Measurements from ENCODE around the gene BMP2K. TPM values are rescaled to one million over a fixed set of nuclear protein-coding genes. Genes with fewer than 3 reads are reported as not detected.

Gene BMP2K
- total and polyA plus RNA-seq, 7 experiments from 2014 or later: 3.1 to 25.6 (median 13.6) TPM

DNA sequence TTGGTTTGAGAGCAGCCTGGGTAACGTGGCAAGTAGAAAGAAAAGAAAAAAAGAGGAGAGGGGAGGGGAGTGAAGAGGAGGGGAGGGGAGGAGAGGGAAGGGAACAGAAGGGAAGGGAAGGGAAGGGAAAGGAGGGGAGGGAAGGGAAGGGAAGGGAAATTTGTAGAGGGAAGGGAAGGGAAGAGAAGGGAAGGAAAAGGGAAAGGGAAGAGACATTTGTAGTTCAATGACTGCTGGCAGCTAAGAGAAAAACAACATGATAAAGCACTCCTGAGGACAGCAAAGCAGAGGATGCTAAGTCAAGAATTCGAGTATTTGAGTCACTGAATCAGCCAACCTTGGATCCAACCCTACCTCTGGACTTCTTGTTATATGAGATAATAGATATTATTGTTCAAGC lies 38.2 kb upstream of the BMP2K start:
- no peaks in the 10 kb centered on the region for H3K27me3 Mint-ChIP-seq
- no peaks in the 10 kb centered on the region for H3K9me3 ChIP-seq (ENCODE audit: control insufficient read depth in 2 of 3, low read length in 3 of 3)

DNA sequence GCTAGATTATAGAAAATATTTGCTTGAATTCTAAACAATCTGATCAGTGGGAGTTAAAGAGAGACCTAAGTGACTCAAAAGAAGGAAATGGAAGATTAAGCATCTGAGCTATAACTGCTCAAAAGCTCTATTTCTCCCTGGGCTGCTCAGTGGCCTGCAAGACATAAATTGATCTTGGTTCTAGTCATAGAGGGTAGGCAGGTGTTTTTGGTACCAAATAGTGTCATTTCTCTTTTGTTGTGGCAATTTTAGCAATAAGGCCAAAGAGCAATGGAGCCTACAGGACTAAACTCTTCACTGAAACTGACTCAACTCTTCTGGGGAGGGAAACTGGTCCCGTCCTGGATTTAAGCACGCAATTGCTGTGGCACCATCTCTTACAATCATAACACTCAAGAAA lies 33.9 kb upstream of the BMP2K start:
- peaks cover 0 to 2% (median 0%) of the 10 kb centered on the region in 5 donors for H3K36me3 Mint-ChIP-seq
- no peaks in the 10 kb centered on the region for H3K36me3 ChIP-seq (ENCODE audit: control insufficient read depth in 2 of 3, insufficient read depth in 3 of 3, low read length in 3 of 3)
- H3K4me1 ChIP-seq (ENCODE audit: control insufficient read depth in 2 of 2, insufficient read depth in 2 of 2, low read length in 2 of 2): no peaks in the 10 kb centered on the region
- no peak overlapping the region for H3K27ac Mint-ChIP-seq
- no peak for ATAC-seq
- H3K4me1 Mint-ChIP-seq: peaks cover 0 to 10% (median 2%) of the 10 kb centered on the region in 7 donors
- no peak for DNase-seq
- ChIA-PET CTCF (no interaction called here), POLR2A (no interaction called here)
- no peaks in the 10 kb centered on the region for H3K9me3 Mint-ChIP-seq
- no peaks in the 10 kb centered on the region for H3K9me3 ChIP-seq (ENCODE audit: control insufficient read depth in 2 of 3, low read length in 3 of 3)
- H3K4me3 ChIP-seq (ENCODE audit: low read length): no peak overlapping the region
- H3K4me3 Mint-ChIP-seq: no peak overlapping the region
- H3K27me3 Mint-ChIP-seq: peaks cover 0 to 3% (median 0%) of the 10 kb centered on the region in 5 donors
- no peak overlapping the region for H3K27ac ChIP-seq (ENCODE audit: low read depth, low read length)
- H3K27me3 ChIP-seq (ENCODE audit: control insufficient read depth in 2 of 2, insufficient read depth in 2 of 2, low read length in 2 of 2): no peaks in the 10 kb centered on the region
- intact Hi-C loops (cut with micrococcal nuclease): no loop called here

More for the DNA sequence above, 38.2 kb upstream of the BMP2K start:
- H3K36me3 Mint-ChIP-seq: peaks cover 0 to 3% (median 0%) of the 10 kb centered on the region in 5 donors
- DNase-seq (no peak), ATAC-seq (no peak)
- no peaks in the 10 kb centered on the region for H3K4me1 ChIP-seq (ENCODE audit: control insufficient read depth in 2 of 2, insufficient read depth in 2 of 2, low read length in 2 of 2)
- no peaks in the 10 kb centered on the region for H3K36me3 ChIP-seq (ENCODE audit: control insufficient read depth in 2 of 3, insufficient read depth in 3 of 3, low read length in 3 of 3)
- H3K27ac ChIP-seq (ENCODE audit: low read depth, low read length): no peak overlapping the region
- H3K27me3 ChIP-seq (ENCODE audit: control insufficient read depth in 2 of 2, insufficient read depth in 2 of 2, low read length in 2 of 2): no peaks in the 10 kb centered on the region
- H3K27ac Mint-ChIP-seq: no peak overlapping the region
- H3K4me1 Mint-ChIP-seq: peaks cover 0 to 19% (median 10%) of the 10 kb centered on the region in 7 donors
- POLR2A ChIA-PET: no interaction called here
- H3K4me3 ChIP-seq (ENCODE audit: low read length): no peak overlapping the region
- intact Hi-C loops (cut with micrococcal nuclease): no loop called here
- CTCF ChIA-PET: no interaction called here
- no peaks in the 10 kb centered on the region for H3K9me3 Mint-ChIP-seq
- H3K4me3 Mint-ChIP-seq: no peak overlapping the region

DNA sequence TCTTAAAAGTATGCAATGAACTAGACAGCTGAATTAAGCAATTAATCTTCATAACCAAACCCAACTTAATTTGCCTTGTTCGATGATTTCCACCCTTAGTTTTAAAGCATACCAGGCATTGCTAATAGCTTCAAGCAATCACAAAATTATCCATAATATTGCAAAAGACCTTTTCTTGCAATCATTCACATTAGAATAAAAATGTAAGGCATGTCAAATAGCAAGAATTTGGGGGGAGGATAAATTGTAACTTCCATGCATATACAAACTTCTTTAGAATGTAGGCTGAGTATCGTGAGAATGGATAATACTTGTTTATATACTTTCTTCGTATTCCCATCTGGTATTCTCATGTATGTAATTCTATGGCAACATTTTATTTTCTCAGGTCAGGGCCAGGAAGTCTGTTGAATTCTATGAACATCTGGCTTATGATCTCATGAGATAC lies 28.7 kb upstream of the BMP2K start:
- ChIA-PET POLR2A (interaction anchor here (0.6 kb wide), 1 partner anchor 21 kb away, joined by 3 read pairs; no protein-coding TSS in a partner anchor), CTCF (no interaction called here)
- H3K36me3 Mint-ChIP-seq: no peaks in the 10 kb centered on the region
- ATAC-seq (no peak), DNase-seq (no peak)
- H3K4me3 ChIP-seq (ENCODE audit: low read length): no peak overlapping the region
- H3K4me1 ChIP-seq (ENCODE audit: control insufficient read depth in 2 of 2, insufficient read depth in 2 of 2, low read length in 2 of 2): no peaks in the 10 kb centered on the region
- H3K36me3 ChIP-seq (ENCODE audit: control insufficient read depth in 2 of 3, insufficient read depth in 3 of 3, low read length in 3 of 3): no peaks in the 10 kb centered on the region
- no peaks in the 10 kb centered on the region for H3K9me3 ChIP-seq (ENCODE audit: control insufficient read depth in 2 of 3, low read length in 3 of 3)
- H3K27me3 Mint-ChIP-seq: peaks cover 0 to 3% (median 0%) of the 10 kb centered on the region in 5 donors
- H3K27me3 ChIP-seq (ENCODE audit: control insufficient read depth in 2 of 2, insufficient read depth in 2 of 2, low read length in 2 of 2): no peaks in the 10 kb centered on the region
- H3K4me3 Mint-ChIP-seq: no peak overlapping the region
- H3K4me1 Mint-ChIP-seq: peaks cover 0 to 1% (median 0%) of the 10 kb centered on the region in 7 donors
- intact Hi-C loops (cut with micrococcal nuclease): no loop called here
- H3K27ac Mint-ChIP-seq: no peak overlapping the region
- H3K9me3 Mint-ChIP-seq: no peaks in the 10 kb centered on the region
- no peak overlapping the region for H3K27ac ChIP-seq (ENCODE audit: low read depth, low read length)

DNA sequence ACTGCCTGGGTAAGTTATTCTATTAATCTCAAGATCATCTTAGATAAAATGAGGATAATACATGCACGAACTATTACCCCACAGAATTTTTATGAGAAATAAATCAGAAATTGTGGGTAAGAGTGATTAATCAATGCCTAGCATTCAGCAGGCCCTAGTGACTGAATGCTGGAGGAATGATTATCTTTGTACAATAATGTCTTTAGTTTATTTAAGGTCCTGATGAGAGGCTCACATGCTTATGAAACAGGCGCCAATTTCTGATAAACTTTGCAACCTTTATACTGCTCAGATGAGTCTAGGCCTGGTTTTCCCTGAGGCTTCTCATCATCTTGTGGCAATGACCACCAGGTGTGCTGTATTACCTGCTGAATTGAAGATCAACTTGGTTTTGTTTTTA lies 27.8 kb upstream of the BMP2K start:
- H3K36me3 ChIP-seq (ENCODE audit: control insufficient read depth in 2 of 3, insufficient read depth in 3 of 3, low read length in 3 of 3): no peaks in the 10 kb centered on the region
- POLR2A ChIA-PET: no interaction called here
- no peaks in the 10 kb centered on the region for H3K9me3 ChIP-seq (ENCODE audit: control insufficient read depth in 2 of 3, low read length in 3 of 3)
- Mint-ChIP-seq H3K4me1 (peaks cover 0 to 1% (median 0%) of the 10 kb centered on the region in 7 donors), H3K9me3 (no peaks in the 10 kb centered on the region), H3K4me3 (no peak overlapping the region), H3K36me3 (no peaks in the 10 kb centered on the region), H3K27me3 (peaks cover 0 to 3% (median 0%) of the 10 kb centered on the region in 5 donors), H3K27ac (no peak overlapping the region)
- CTCF ChIA-PET: no interaction called here
- no peak overlapping the region for H3K27ac ChIP-seq (ENCODE audit: low read depth, low read length)
- H3K4me3 ChIP-seq (ENCODE audit: low read length): no peak overlapping the region
- H3K27me3 ChIP-seq (ENCODE audit: control insufficient read depth in 2 of 2, insufficient read depth in 2 of 2, low read length in 2 of 2): no peaks in the 10 kb centered on the region
- H3K4me1 ChIP-seq (ENCODE audit: control insufficient read depth in 2 of 2, insufficient read depth in 2 of 2, low read length in 2 of 2): no peaks in the 10 kb centered on the region
- intact Hi-C loops (cut with micrococcal nuclease): no loop called here
- no peak for ATAC-seq
- DNase-seq: no peak

DNA sequence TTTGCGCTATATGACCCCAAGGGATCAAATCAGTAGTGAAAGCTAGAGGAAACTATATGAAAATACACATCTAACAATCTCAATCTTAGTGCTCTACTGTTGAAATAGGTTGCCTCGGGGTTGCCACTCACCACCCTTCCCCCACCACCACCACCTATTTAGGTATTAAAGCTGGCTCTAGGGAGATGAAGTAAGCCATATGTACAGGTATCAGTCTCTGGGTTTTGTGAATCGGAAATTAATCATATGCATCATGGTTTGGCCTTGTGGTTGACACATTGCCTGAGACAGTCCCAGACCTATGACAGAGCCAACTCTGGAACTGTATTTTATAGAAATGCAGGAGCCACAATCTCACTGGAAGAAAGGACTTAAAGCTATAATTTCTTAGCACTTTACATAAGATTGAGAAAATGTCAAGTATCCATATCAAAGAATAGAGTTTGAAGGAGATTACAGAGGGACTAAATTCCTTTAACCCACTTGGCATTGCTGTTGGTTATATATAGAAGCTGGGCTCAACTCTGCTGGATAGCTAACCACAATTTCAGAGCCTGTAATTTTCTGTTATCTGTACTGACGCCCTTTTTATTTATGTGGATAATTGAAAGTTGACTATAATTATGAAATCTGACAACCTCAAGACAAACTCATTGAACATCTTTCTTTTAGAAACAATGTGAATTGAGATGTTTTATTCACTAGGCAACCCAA lies 26.7 kb upstream of the BMP2K start:
- no peaks in the 10 kb centered on the region for H3K9me3 Mint-ChIP-seq
- intact Hi-C loops (cut with micrococcal nuclease): no loop called here
- CTCF ChIA-PET: interaction anchor here (0.6 kb wide), 1 partner anchor 106 kb away, joined by 6 read pairs; no protein-coding TSS in a partner anchor
- H3K36me3 Mint-ChIP-seq: no peaks in the 10 kb centered on the region
- POLR2A ChIA-PET: interaction anchor here (0.6 kb wide), 1 partner anchor 39 kb away, joined by 7 read pairs; no protein-coding TSS in a partner anchor
- H3K9me3 ChIP-seq (ENCODE audit: control insufficient read depth in 2 of 3, low read length in 3 of 3): no peaks in the 10 kb centered on the region
- peaks cover 0 to 3% (median 0%) of the 10 kb centered on the region in 5 donors for H3K27me3 Mint-ChIP-seq
- DNase-seq (no peak), ATAC-seq (no peak)
- H3K36me3 ChIP-seq (ENCODE audit: control insufficient read depth in 2 of 3, insufficient read depth in 3 of 3, low read length in 3 of 3): no peaks in the 10 kb centered on the region
- no peak overlapping the region for H3K4me3 ChIP-seq (ENCODE audit: low read length)
- H3K4me1 Mint-ChIP-seq: peaks cover 0 to 1% (median 0%) of the 10 kb centered on the region in 7 donors
- no peak overlapping the region for H3K4me3 Mint-ChIP-seq
- no peaks in the 10 kb centered on the region for H3K4me1 ChIP-seq (ENCODE audit: control insufficient read depth in 2 of 2, insufficient read depth in 2 of 2, low read length in 2 of 2)
- no peak overlapping the region for H3K27ac Mint-ChIP-seq
- no peaks in the 10 kb centered on the region for H3K27me3 ChIP-seq (ENCODE audit: control insufficient read depth in 2 of 2, insufficient read depth in 2 of 2, low read length in 2 of 2)
- no peak overlapping the region for H3K27ac ChIP-seq (ENCODE audit: low read depth, low read length)

DNA sequence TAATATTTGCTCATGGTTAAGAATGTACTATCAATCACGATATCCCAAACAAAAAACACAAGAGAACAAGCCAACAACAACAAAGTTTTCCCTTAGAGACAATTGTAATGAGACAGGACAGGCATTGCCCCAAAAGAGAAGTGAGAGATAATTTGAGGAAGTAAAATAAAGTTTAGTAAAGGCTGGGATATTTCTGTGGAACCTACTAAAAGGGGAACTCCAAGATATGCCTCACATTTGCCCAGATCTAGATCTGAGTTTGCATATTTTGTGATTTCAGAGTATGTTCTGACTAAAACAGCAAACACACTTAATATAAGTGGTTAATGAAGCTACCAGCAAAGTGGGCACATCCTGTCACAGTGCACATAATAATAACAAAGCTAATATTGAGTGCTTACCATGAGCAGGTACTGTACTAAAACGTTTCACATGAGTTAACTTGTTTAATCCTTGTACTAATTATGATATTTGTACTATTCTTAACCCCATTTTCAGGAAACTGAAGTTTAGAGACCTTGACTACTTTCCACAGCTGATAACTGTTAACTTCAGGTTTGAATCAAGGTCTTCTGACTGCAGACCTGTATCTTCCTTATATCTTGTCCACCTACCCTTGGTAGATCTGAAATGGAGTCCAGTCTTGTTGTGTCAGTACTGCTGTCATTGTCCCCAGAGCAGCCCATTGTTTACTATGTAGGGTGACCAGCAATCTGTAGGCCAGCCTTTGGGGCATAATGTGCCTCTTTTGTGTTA lies 26.0 kb upstream of the BMP2K start:
- CTCF ChIA-PET: no interaction called here
- ATAC-seq: peak; percentile 84
- H3K4me3 Mint-ChIP-seq: no peak overlapping the region

More for the DNA sequence above, 26.0 kb upstream of the BMP2K start:
- Mint-ChIP-seq H3K36me3 (no peaks in the 10 kb centered on the region), H3K27ac (no peak overlapping the region), H3K9me3 (no peaks in the 10 kb centered on the region), H3K4me1 (peaks cover 0 to 1% (median 0%) of the 10 kb centered on the region in 7 donors), H3K27me3 (peaks cover 0 to 3% (median 0%) of the 10 kb centered on the region in 5 donors)
- Histone ChIP-seq H3K36me3 (ENCODE audit: control insufficient read depth in 2 of 3, insufficient read depth in 3 of 3, low read length in 3 of 3) (no peaks in the 10 kb centered on the region), H3K4me1 (ENCODE audit: control insufficient read depth in 2 of 2, insufficient read depth in 2 of 2, low read length in 2 of 2) (no peaks in the 10 kb centered on the region), H3K4me3 (ENCODE audit: low read length) (no peak overlapping the region), H3K27me3 (ENCODE audit: control insufficient read depth in 2 of 2, insufficient read depth in 2 of 2, low read length in 2 of 2) (no peaks in the 10 kb centered on the region), H3K9me3 (ENCODE audit: control insufficient read depth in 2 of 3, low read length in 3 of 3) (no peaks in the 10 kb centered on the region), H3K27ac (ENCODE audit: low read depth, low read length) (no peak overlapping the region)
- intact Hi-C loops (cut with micrococcal nuclease): no loop called here
- POLR2A ChIA-PET: no interaction called here
- DNase-seq: no peak
